ENCODE measurements around the gene NT5C2.
"Not testable (repeated sequence)": the region's sequence is repeated elsewhere in the genome, so short reads cannot be mapped to it uniquely, and the experiment has no call there.

The NT5C2 gene

GRCh38 chr10:103180491-103180890 is 12.6 kb downstream of the NT5C2 start:
- no peak overlapping the region for H3K27ac ChIP-seq (replicated peaks; ENCODE audit: low read length)
- peaks cover 2 to 3% of the 10 kb centered on the region in 2 donors for H3K4me1 ChIP-seq (ENCODE audit: control insufficient read depth in 2 of 2, insufficient read depth in 1 of 2, low read depth in 1 of 2, low read length in 2 of 2)
- H4K8ac ChIP-seq (ENCODE audit: low read depth, low read length): no peak overlapping the region
- DNase-seq (ENCODE audit: low spot score): no peak
- no peak overlapping the region for H3K23ac ChIP-seq (ENCODE audit: low read depth, low read length, poor library complexity)
- H3K18ac ChIP-seq (ENCODE audit: low read length): no peak overlapping the region
- no peaks in the 10 kb centered on the region for H3K9me3 ChIP-seq (replicated peaks in 1 of 2; ENCODE audit: control insufficient read depth in 2 of 2, insufficient read depth in 1 of 2, low read depth in 1 of 2, low read length in 2 of 2)
- no peak overlapping the region for H3K4me3 ChIP-seq (ENCODE audit: low read length in 2 of 2)
- no peak overlapping the region for H3K4ac ChIP-seq (ENCODE audit: low read length)
- no peak overlapping the region for H2AFZ ChIP-seq (ENCODE audit: low read length)
- H2BK15ac ChIP-seq (ENCODE audit: low read length): no peak overlapping the region
- no peak overlapping the region for H2BK5ac ChIP-seq (ENCODE audit: low read length)
- no peak overlapping the region for H2BK12ac ChIP-seq (ENCODE audit: low read length)
- H3K79me1 ChIP-seq (ENCODE audit: low read depth, low read length): peaks cover 2% of the 10 kb centered on the region
- peaks cover 6 to 65% of the 10 kb centered on the region in 2 donors for H3K36me3 ChIP-seq (replicated peaks in 1 of 2; ENCODE audit: control insufficient read depth in 2 of 2, insufficient read depth in 2 of 2, low read length in 2 of 2)
- no peak overlapping the region for H2AK5ac ChIP-seq (ENCODE audit: low read depth, low read length)
- H3K14ac ChIP-seq (ENCODE audit: low read length): no peak overlapping the region
- no peak overlapping the region for H3K9ac ChIP-seq (ENCODE audit: low read depth, low read length, poor library complexity)
- no peak overlapping the region for H4K91ac ChIP-seq (ENCODE audit: low read depth, low read length, poor library complexity)
- no CpG with 5 or more reads among the region's 4 CpGs for WGBS, 2 donors (ENCODE audit: extremely low coverage in 2 of 2, insufficient read length in 2 of 2, insufficient replicate concordance in 1 of 2)
- no peak overlapping the region for H2BK120ac ChIP-seq (ENCODE audit: low read depth, low read length)
- H3K27me3 ChIP-seq (ENCODE audit: control insufficient read depth in 3 of 3, insufficient read depth in 3 of 3, low read depth in 1 of 3, low read length in 3 of 3): no peaks in the 10 kb centered on the region
- H3K4me2 ChIP-seq (ENCODE audit: insufficient read depth, low read length, poor library complexity, severe bottlenecking): no peak overlapping the region

- Histone ChIP-seq H2BK12ac (ENCODE audit: low read length) (no peak overlapping the region), H3K9me3 (replicated peaks in 1 of 2; ENCODE audit: control insufficient read depth in 2 of 2, insufficient read depth in 1 of 2, low read depth in 1 of 2, low read length in 2 of 2) (no peaks in the 10 kb centered on the region), H3K27ac (replicated peaks; ENCODE audit: low read length) (no peak overlapping the region), H3K27me3 (ENCODE audit: control insufficient read depth in 3 of 3, insufficient read depth in 3 of 3, low read depth in 1 of 3, low read length in 3 of 3) (no peaks in the 10 kb centered on the region), H2AK5ac (ENCODE audit: low read depth, low read length) (no peak overlapping the region), H2BK5ac (ENCODE audit: low read length) (no peak overlapping the region), H3K4me2 (ENCODE audit: insufficient read depth, low read length, poor library complexity, severe bottlenecking) (no peak overlapping the region), H3K23ac (ENCODE audit: low read depth, low read length, poor library complexity) (no peak overlapping the region), H2BK120ac (ENCODE audit: low read depth, low read length) (no peak overlapping the region), H3K4ac (ENCODE audit: low read length) (no peak overlapping the region), H3K14ac (ENCODE audit: low read length) (no peak overlapping the region), H3K4me3 (ENCODE audit: low read length in 2 of 2) (no peak overlapping the region), H2BK15ac (ENCODE audit: low read length) (no peak overlapping the region), H4K8ac (ENCODE audit: low read depth, low read length) (no peak overlapping the region), H3K79me1 (ENCODE audit: low read depth, low read length) (peaks cover 5% of the 10 kb centered on the region), H3K9ac (ENCODE audit: low read depth, low read length, poor library complexity) (no peak overlapping the region), H3K18ac (ENCODE audit: low read length) (no peak overlapping the region), H4K91ac (ENCODE audit: low read depth, low read length, poor library complexity) (no peak overlapping the region), H3K4me1 (ENCODE audit: control insufficient read depth in 2 of 2, insufficient read depth in 1 of 2, low read depth in 1 of 2, low read length in 2 of 2) (no peaks in the 10 kb centered on the region), H3K36me3 (replicated peaks in 1 of 2; ENCODE audit: control insufficient read depth in 2 of 2, insufficient read depth in 2 of 2, low read length in 2 of 2) (peaks cover 12 to 90% of the 10 kb centered on the region in 2 donors), H2AFZ (ENCODE audit: low read length) (no peak overlapping the region)
- no peak for DNase-seq (ENCODE audit: low spot score)
- WGBS, 2 donors (ENCODE audit: extremely low coverage in 2 of 2, insufficient read length in 2 of 2, insufficient replicate concordance in 1 of 2): no CpG with 5 or more reads among the region's 1 CpG
Observed at GRCh38 chr10:103177123-103177522, 15.9 kb downstream of the NT5C2 start.

- Histone ChIP-seq H4K8ac (ENCODE audit: low read depth, low read length) (no peak overlapping the region), H2BK12ac (ENCODE audit: low read length) (no peak overlapping the region), H3K27ac (replicated peaks; ENCODE audit: low read length) (no peak overlapping the region)
Observed at GRCh38 chr10:103175580-103176285, 17.3 kb downstream of the NT5C2 start.

GRCh38 chr10:103174324-103174723 is 18.7 kb downstream of the NT5C2 start:
- not testable (repeated sequence) for H2AK5ac ChIP-seq (ENCODE audit: low read depth, low read length); H3K14ac ChIP-seq (ENCODE audit: low read length); H3K27ac ChIP-seq (replicated peaks; ENCODE audit: low read length); H2BK120ac ChIP-seq (ENCODE audit: low read depth, low read length); H3K23ac ChIP-seq (ENCODE audit: low read depth, low read length, poor library complexity); H3K4me3 ChIP-seq (ENCODE audit: low read length in 2 of 2); H3K4ac ChIP-seq (ENCODE audit: low read length); H2BK12ac ChIP-seq (ENCODE audit: low read length); H4K8ac ChIP-seq (ENCODE audit: low read depth, low read length); H3K9ac ChIP-seq (ENCODE audit: low read depth, low read length, poor library complexity); H3K4me1 ChIP-seq (ENCODE audit: control insufficient read depth in 2 of 2, insufficient read depth in 1 of 2, low read depth in 1 of 2, low read length in 2 of 2); H3K18ac ChIP-seq (ENCODE audit: low read length); DNase-seq (ENCODE audit: low spot score); H2BK15ac ChIP-seq (ENCODE audit: low read length); H4K91ac ChIP-seq (ENCODE audit: low read depth, low read length, poor library complexity); H2BK5ac ChIP-seq (ENCODE audit: low read length); H3K4me2 ChIP-seq (ENCODE audit: insufficient read depth, low read length, poor library complexity, severe bottlenecking); H2AFZ ChIP-seq (ENCODE audit: low read length); H3K79me1 ChIP-seq (ENCODE audit: low read depth, low read length); H3K9me3 ChIP-seq (replicated peaks in 1 of 2; ENCODE audit: control insufficient read depth in 2 of 2, insufficient read depth in 1 of 2, low read depth in 1 of 2, low read length in 2 of 2); H3K27me3 ChIP-seq (ENCODE audit: control insufficient read depth in 3 of 3, insufficient read depth in 3 of 3, low read depth in 1 of 3, low read length in 3 of 3)
- peaks cover 10 to 91% of the 10 kb centered on the region in 2 donors for H3K36me3 ChIP-seq (replicated peaks in 1 of 2; ENCODE audit: control insufficient read depth in 2 of 2, insufficient read depth in 2 of 2, low read length in 2 of 2)
- WGBS, 2 donors (ENCODE audit: extremely low coverage in 2 of 2, insufficient read length in 2 of 2, insufficient replicate concordance in 1 of 2): no CpG with 5 or more reads among the region's 2 CpGs

More at GRCh38 chr10:103175580-103176285, 17.3 kb downstream of the NT5C2 start:
- Histone ChIP-seq H2BK5ac (ENCODE audit: low read length) (peak overlapping the region; percentile 35), H2BK120ac (ENCODE audit: low read depth, low read length) (no peak overlapping the region), H2BK15ac (ENCODE audit: low read length) (no peak overlapping the region), H2AFZ (ENCODE audit: low read length) (no peak overlapping the region), H4K91ac (ENCODE audit: low read depth, low read length, poor library complexity) (no peak overlapping the region), H3K9me3 (replicated peaks in 1 of 2; ENCODE audit: control insufficient read depth in 2 of 2, insufficient read depth in 1 of 2, low read depth in 1 of 2, low read length in 2 of 2) (no peaks in the 10 kb centered on the region), H3K79me1 (ENCODE audit: low read depth, low read length) (peaks cover 5% of the 10 kb centered on the region), H3K36me3 (replicated peaks in 1 of 2; ENCODE audit: control insufficient read depth in 2 of 2, insufficient read depth in 2 of 2, low read length in 2 of 2) (peaks cover 11 to 91% of the 10 kb centered on the region in 2 donors), H3K4me1 (ENCODE audit: control insufficient read depth in 2 of 2, insufficient read depth in 1 of 2, low read depth in 1 of 2, low read length in 2 of 2) (no peaks in the 10 kb centered on the region), H3K9ac (ENCODE audit: low read depth, low read length, poor library complexity) (peak overlapping the region; percentile 7), H3K4me3 (ENCODE audit: low read length in 2 of 2) (no peak overlapping the region), H3K23ac (ENCODE audit: low read depth, low read length, poor library complexity) (peak overlapping the region; percentile 85), H3K27me3 (ENCODE audit: control insufficient read depth in 3 of 3, insufficient read depth in 3 of 3, low read depth in 1 of 3, low read length in 3 of 3) (no peaks in the 10 kb centered on the region), H3K18ac (ENCODE audit: low read length) (peak overlapping the region; percentile 53), H3K4me2 (ENCODE audit: insufficient read depth, low read length, poor library complexity, severe bottlenecking) (no peak overlapping the region), H3K14ac (ENCODE audit: low read length) (no peak overlapping the region), H3K4ac (ENCODE audit: low read length) (no peak overlapping the region), H2AK5ac (ENCODE audit: low read depth, low read length) (peak overlapping the region; percentile 56)
- DNase-seq (ENCODE audit: low spot score): no peak
- no CpG with 5 or more reads among the region's 11 CpGs for WGBS, 2 donors (ENCODE audit: extremely low coverage in 2 of 2, insufficient read length in 2 of 2, insufficient replicate concordance in 1 of 2)

All from neuronal stem cell (in vitro differentiated cells).